Measurements from ENCODE around the gene PLA2G4F. TPM values are rescaled to one million over a fixed set of nuclear protein-coding genes. Genes with fewer than 3 reads are reported as not detected.
A peak's percentile ranks its signal among the peaks of the same experiment; 100 is the strongest.

The PLA2G4F gene
- total and polyA plus RNA-seq, 7 experiments from 2014 or later: not detected

DNA sequence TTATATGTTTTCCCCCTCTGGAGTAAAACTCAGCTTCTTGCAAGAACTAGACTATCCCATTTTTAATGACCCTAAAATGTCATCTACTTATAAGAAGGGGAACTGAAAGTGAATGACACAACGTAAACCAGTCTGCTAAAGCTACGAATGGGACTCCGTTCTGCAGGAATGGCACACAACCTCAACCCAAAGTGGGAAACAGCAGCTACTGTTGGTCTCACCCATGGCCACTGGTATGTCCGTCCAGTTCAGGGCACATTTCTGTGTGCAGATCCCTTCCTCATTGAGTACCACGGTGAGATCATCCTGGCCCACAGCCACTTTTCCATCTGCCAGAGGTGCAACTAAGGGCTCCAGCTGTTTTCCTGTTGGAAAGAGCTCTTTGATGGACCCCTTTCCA lies 27.9 kb upstream of the PLA2G4F start:
- DNase-seq (no peak), ATAC-seq (no peak)
- Mint-ChIP-seq H3K36me3 (peaks cover 20 to 75% (median 41%) of the 10 kb centered on the region in 5 donors), H3K9me3 (no peaks in the 10 kb centered on the region), H3K27me3 (no peaks in the 10 kb centered on the region), H3K27ac (no peak overlapping the region), H3K4me3 (no peak overlapping the region), H3K4me1 (peaks cover 0 to 2% (median 0%) of the 10 kb centered on the region in 7 donors)
- H3K27me3 ChIP-seq (ENCODE audit: control insufficient read depth in 2 of 2, insufficient read depth in 2 of 2, low read length in 2 of 2): no peaks in the 10 kb centered on the region
- H3K4me1 ChIP-seq (ENCODE audit: control insufficient read depth in 2 of 2, insufficient read depth in 2 of 2, low read length in 2 of 2): no peaks in the 10 kb centered on the region
- peaks cover 31 to 86% (median 36%) of the 10 kb centered on the region in 3 experiments for H3K36me3 ChIP-seq (ENCODE audit: control insufficient read depth in 2 of 3, insufficient read depth in 3 of 3, low read length in 3 of 3)
- POLR2A ChIA-PET: interaction anchor here (0.5 to 1.0 kb wide), 2 partner anchors 23 to 74 kb away, joined by 3 to 4 read pairs; no protein-coding TSS in a partner anchor
- H3K9me3 ChIP-seq (ENCODE audit: control insufficient read depth in 2 of 3, low read length in 3 of 3): no peaks in the 10 kb centered on the region
- H3K27ac ChIP-seq (ENCODE audit: low read depth, low read length): no peak overlapping the region
- CTCF ChIA-PET: no interaction called here
- H3K4me3 ChIP-seq (ENCODE audit: low read length): no peak overlapping the region
- intact Hi-C loops (cut with micrococcal nuclease): no loop called here

DNA sequence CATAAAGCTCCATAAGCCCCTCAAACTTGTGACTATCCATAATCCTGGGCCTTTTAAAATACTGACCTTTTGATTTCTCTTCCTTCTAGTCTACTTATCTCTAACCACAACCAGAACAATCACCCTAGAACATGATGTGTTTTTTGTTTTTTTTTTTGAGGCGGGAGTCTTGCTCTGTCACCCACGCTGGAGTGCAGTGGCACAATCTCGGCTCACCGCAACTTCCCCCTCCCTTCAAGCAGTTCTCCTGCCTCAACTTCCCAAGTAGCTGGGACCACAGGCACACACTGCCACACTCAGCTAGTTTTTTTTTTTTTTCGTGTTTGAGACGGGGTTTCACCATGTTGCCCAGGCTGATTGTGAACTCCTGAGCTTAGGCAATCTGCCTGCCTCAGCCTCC lies 26.5 kb upstream of the PLA2G4F start:
- Mint-ChIP-seq H3K9me3 (no peaks in the 10 kb centered on the region), H3K36me3 (peaks cover 20 to 80% (median 33%) of the 10 kb centered on the region in 5 donors), H3K4me3 (no peak overlapping the region), H3K27me3 (no peaks in the 10 kb centered on the region), H3K27ac (peak overlapping the region in 1 of 9 donors; percentile 49), H3K4me1 (no peaks in the 10 kb centered on the region)
- intact Hi-C loops (cut with micrococcal nuclease): no loop called here
- ATAC-seq: no peak
- ChIA-PET POLR2A (no interaction called here), CTCF (interaction anchor here (0.7 kb wide), 1 partner anchor 61 kb away, joined by 3 read pairs; no protein-coding TSS in a partner anchor)
- Histone ChIP-seq H3K9me3 (ENCODE audit: control insufficient read depth in 2 of 3, low read length in 3 of 3) (no peaks in the 10 kb centered on the region), H3K4me3 (ENCODE audit: low read length) (no peak overlapping the region), H3K4me1 (ENCODE audit: control insufficient read depth in 2 of 2, insufficient read depth in 2 of 2, low read length in 2 of 2) (no peaks in the 10 kb centered on the region), H3K27me3 (ENCODE audit: control insufficient read depth in 2 of 2, insufficient read depth in 2 of 2, low read length in 2 of 2) (no peaks in the 10 kb centered on the region), H3K36me3 (ENCODE audit: control insufficient read depth in 2 of 3, insufficient read depth in 3 of 3, low read length in 3 of 3) (peaks cover 31 to 84% (median 36%) of the 10 kb centered on the region in 3 experiments), H3K27ac (ENCODE audit: low read depth, low read length) (no peak overlapping the region)
- DNase-seq: no peak

GRCh38 chr15:42182328-42182886 lies 26.0 kb upstream of the PLA2G4F start:
- no peaks in the 10 kb centered on the region for H3K4me1 Mint-ChIP-seq
- ATAC-seq (no peak), DNase-seq (no peak)
- no peaks in the 10 kb centered on the region for H3K9me3 Mint-ChIP-seq
- Histone ChIP-seq H3K27ac (ENCODE audit: low read depth, low read length) (no peak overlapping the region), H3K36me3 (ENCODE audit: control insufficient read depth in 2 of 3, insufficient read depth in 3 of 3, low read length in 3 of 3) (peaks cover 26 to 83% (median 36%) of the 10 kb centered on the region in 3 experiments), H3K4me3 (ENCODE audit: low read length) (no peak overlapping the region), H3K27me3 (ENCODE audit: control insufficient read depth in 2 of 2, insufficient read depth in 2 of 2, low read length in 2 of 2) (no peaks in the 10 kb centered on the region), H3K9me3 (ENCODE audit: control insufficient read depth in 2 of 3, low read length in 3 of 3) (no peaks in the 10 kb centered on the region), H3K4me1 (ENCODE audit: control insufficient read depth in 2 of 2, insufficient read depth in 2 of 2, low read length in 2 of 2) (no peaks in the 10 kb centered on the region)
- intact Hi-C loops (cut with micrococcal nuclease): no loop called here
- peak overlapping the region in 2 of 9 donors; percentile 34 to 49 for H3K27ac Mint-ChIP-seq
- no peak overlapping the region for H3K4me3 Mint-ChIP-seq
- CTCF ChIA-PET: no interaction called here
- H3K36me3 Mint-ChIP-seq: peaks cover 20 to 77% (median 30%) of the 10 kb centered on the region in 5 donors
- no peaks in the 10 kb centered on the region for H3K27me3 Mint-ChIP-seq
- POLR2A ChIA-PET: no interaction called here

GRCh38 chr15:42178056-42178455 lies 21.6 kb upstream of the PLA2G4F start:
- Mint-ChIP-seq H3K27ac (no peak overlapping the region), H3K9me3 (no peaks in the 10 kb centered on the region), H3K36me3 (peaks cover 8 to 64% (median 36%) of the 10 kb centered on the region in 5 donors), H3K4me3 (no peak overlapping the region), H3K4me1 (no peaks in the 10 kb centered on the region), H3K27me3 (no peaks in the 10 kb centered on the region)
- intact Hi-C loops (cut with micrococcal nuclease): no loop called here
- CTCF ChIA-PET: interaction anchor here (0.6 kb wide), 1 partner anchor 8 kb away, joined by 6 read pairs; no protein-coding TSS in a partner anchor
- Histone ChIP-seq H3K9me3 (ENCODE audit: control insufficient read depth in 2 of 3, low read length in 3 of 3) (no peaks in the 10 kb centered on the region), H3K4me3 (ENCODE audit: low read length) (no peak overlapping the region), H3K36me3 (ENCODE audit: control insufficient read depth in 2 of 3, insufficient read depth in 3 of 3, low read length in 3 of 3) (peaks cover 12 to 78% (median 20%) of the 10 kb centered on the region in 3 experiments), H3K4me1 (ENCODE audit: control insufficient read depth in 2 of 2, insufficient read depth in 2 of 2, low read length in 2 of 2) (no peaks in the 10 kb centered on the region), H3K27ac (ENCODE audit: low read depth, low read length) (no peak overlapping the region), H3K27me3 (ENCODE audit: control insufficient read depth in 2 of 2, insufficient read depth in 2 of 2, low read length in 2 of 2) (no peaks in the 10 kb centered on the region)
- ATAC-seq: no peak
- DNase-seq: no peak
- POLR2A ChIA-PET: no interaction called here

GRCh38 chr15:42175671-42176070 lies 19.2 kb upstream of the PLA2G4F start:
- Histone ChIP-seq H3K27ac (ENCODE audit: low read depth, low read length) (no peak overlapping the region), H3K4me3 (ENCODE audit: low read length) (no peak overlapping the region), H3K27me3 (ENCODE audit: control insufficient read depth in 2 of 2, insufficient read depth in 2 of 2, low read length in 2 of 2) (no peaks in the 10 kb centered on the region), H3K36me3 (ENCODE audit: control insufficient read depth in 2 of 3, insufficient read depth in 3 of 3, low read length in 3 of 3) (peaks cover 16 to 84% (median 29%) of the 10 kb centered on the region in 3 experiments), H3K4me1 (ENCODE audit: control insufficient read depth in 2 of 2, insufficient read depth in 2 of 2, low read length in 2 of 2) (no peaks in the 10 kb centered on the region), H3K9me3 (ENCODE audit: control insufficient read depth in 2 of 3, low read length in 3 of 3) (no peaks in the 10 kb centered on the region)
- Mint-ChIP-seq H3K27ac (no peak overlapping the region), H3K36me3 (peaks cover 5 to 65% (median 45%) of the 10 kb centered on the region in 5 donors), H3K4me3 (no peak overlapping the region), H3K4me1 (peaks cover 0 to 16% (median 11%) of the 10 kb centered on the region in 7 donors), H3K27me3 (no peaks in the 10 kb centered on the region), H3K9me3 (no peaks in the 10 kb centered on the region)
- no peak for ATAC-seq
- ChIA-PET CTCF (no interaction called here), POLR2A (no interaction called here)
- intact Hi-C loops (cut with micrococcal nuclease): no loop called here
- no peak for DNase-seq

GRCh38 chr15:42172475-42172874 lies 16.0 kb upstream of the PLA2G4F start:
- Histone ChIP-seq H3K36me3 (ENCODE audit: control insufficient read depth in 2 of 3, insufficient read depth in 3 of 3, low read length in 3 of 3) (peaks cover 16 to 80% (median 34%) of the 10 kb centered on the region in 3 experiments), H3K4me1 (ENCODE audit: control insufficient read depth in 2 of 2, insufficient read depth in 2 of 2, low read length in 2 of 2) (no peaks in the 10 kb centered on the region), H3K9me3 (ENCODE audit: control insufficient read depth in 2 of 3, low read length in 3 of 3) (no peaks in the 10 kb centered on the region), H3K27me3 (ENCODE audit: control insufficient read depth in 2 of 2, insufficient read depth in 2 of 2, low read length in 2 of 2) (no peaks in the 10 kb centered on the region), H3K27ac (ENCODE audit: low read depth, low read length) (no peak overlapping the region), H3K4me3 (ENCODE audit: low read length) (no peak overlapping the region)
- no peaks in the 10 kb centered on the region for H3K27me3 Mint-ChIP-seq
- CTCF ChIA-PET: no interaction called here
- peak overlapping the region in 7 of 9 donors; percentile 9 to 85 (median 27) for H3K27ac Mint-ChIP-seq
- no peak for DNase-seq
- no peak overlapping the region for H3K4me3 Mint-ChIP-seq
- peaks cover 0 to 16% (median 11%) of the 10 kb centered on the region in 7 donors for H3K4me1 Mint-ChIP-seq
- ATAC-seq: no peak
- peaks cover 10 to 57% (median 39%) of the 10 kb centered on the region in 5 donors for H3K36me3 Mint-ChIP-seq
- intact Hi-C loops (cut with micrococcal nuclease): no loop called here
- no peaks in the 10 kb centered on the region for H3K9me3 Mint-ChIP-seq
- POLR2A ChIA-PET: interaction anchor here (0.6 kb wide), 1 partner anchor 1281 kb away, joined by 3 read pairs; no protein-coding TSS in a partner anchor

GRCh38 chr15:42171795-42172194 lies 15.4 kb upstream of the PLA2G4F start:
- Mint-ChIP-seq H3K36me3 (peaks cover 10 to 60% (median 45%) of the 10 kb centered on the region in 5 donors), H3K9me3 (no peaks in the 10 kb centered on the region), H3K27me3 (no peaks in the 10 kb centered on the region), H3K4me1 (peaks cover 0 to 16% (median 11%) of the 10 kb centered on the region in 7 donors), H3K27ac (peak overlapping the region; percentile 7 to 85 (median 48)), H3K4me3 (no peak overlapping the region)
- H3K36me3 ChIP-seq (ENCODE audit: control insufficient read depth in 2 of 3, insufficient read depth in 3 of 3, low read length in 3 of 3): peaks cover 21 to 82% (median 40%) of the 10 kb centered on the region in 3 experiments
- intact Hi-C loops (cut with micrococcal nuclease): no loop called here
- H3K27me3 ChIP-seq (ENCODE audit: control insufficient read depth in 2 of 2, insufficient read depth in 2 of 2, low read length in 2 of 2): no peaks in the 10 kb centered on the region
- no peak for DNase-seq
- no peaks in the 10 kb centered on the region for H3K4me1 ChIP-seq (ENCODE audit: control insufficient read depth in 2 of 2, insufficient read depth in 2 of 2, low read length in 2 of 2)
- ATAC-seq: no peak
- ChIA-PET POLR2A (interaction anchor here (0.6 kb wide), 1 partner anchor 1281 kb away, joined by 3 read pairs; no protein-coding TSS in a partner anchor), CTCF (no interaction called here)
- H3K27ac ChIP-seq (ENCODE audit: low read depth, low read length): no peak overlapping the region
- H3K4me3 ChIP-seq (ENCODE audit: low read length): no peak overlapping the region
- no peaks in the 10 kb centered on the region for H3K9me3 ChIP-seq (ENCODE audit: control insufficient read depth in 2 of 3, low read length in 3 of 3)

Measured in naive thymus-derived CD4-positive, alpha-beta T cell (primary cell).